Activated CD4-positive, alpha-beta T cell treated with anti-CD3 and anti-CD28 coated beads, Interleukin-2, amount 50 U/mL, for 1 hour (primary cell): ENCODE data around the gene DDX46.
"Not testable (repeated sequence)": the region's sequence is repeated elsewhere in the genome, so short reads cannot be mapped to it uniquely, and the experiment has no call there.

Experiments
- DNase-seq: peaks from one replicate; pipeline ENCODE4 v3.0.0-alpha.2; 2020

DDX46 gene

DNA sequence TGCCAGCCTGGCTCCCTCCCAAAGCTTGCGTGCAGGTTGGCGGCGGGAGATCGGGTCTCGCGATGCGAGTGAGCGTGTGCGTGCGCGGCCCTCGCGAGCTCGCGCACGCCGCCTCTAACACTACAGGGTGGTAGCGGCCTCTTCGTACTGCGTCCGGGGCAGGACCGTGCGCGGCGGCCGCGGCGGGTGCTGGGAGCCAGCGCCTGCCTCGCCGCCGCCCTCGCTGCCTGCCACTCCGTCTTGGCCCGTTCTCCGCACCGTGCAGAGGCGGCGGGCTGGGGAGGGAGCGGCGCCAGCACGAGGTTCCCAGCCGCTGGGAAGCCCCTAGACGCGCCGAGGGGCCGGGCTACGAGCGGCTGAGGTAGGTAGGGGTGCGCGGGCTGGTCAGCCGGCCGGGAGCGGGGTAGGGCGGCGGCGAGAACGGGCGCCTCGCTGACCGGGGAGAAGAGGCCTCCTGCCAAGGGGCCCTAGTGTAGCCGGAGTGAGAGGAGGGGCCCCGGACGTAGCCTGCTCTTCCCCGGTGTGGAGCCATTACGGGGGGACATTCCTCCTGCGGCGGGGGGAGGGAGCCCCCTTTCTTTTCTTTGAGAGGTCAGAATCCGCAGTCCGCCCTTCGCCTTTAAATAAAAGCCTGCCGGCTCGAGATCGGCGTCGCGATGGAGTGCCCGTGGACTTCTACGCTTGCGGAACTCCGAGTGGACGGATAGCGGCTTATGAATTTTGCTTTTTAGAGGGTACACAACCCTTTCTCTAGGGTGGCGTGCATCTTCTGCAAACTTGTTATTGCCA, 87.5 kb downstream of the DDX46 start, which contains the start of gene C5orf24:
Gene C5orf24, plus strand, starts transcription at position 117 of the 789 bp plus-strand sequence. CDS start 8,933 bp downstream, outside the sequence.
- peak; percentile 89 for DNase-seq

DNA sequence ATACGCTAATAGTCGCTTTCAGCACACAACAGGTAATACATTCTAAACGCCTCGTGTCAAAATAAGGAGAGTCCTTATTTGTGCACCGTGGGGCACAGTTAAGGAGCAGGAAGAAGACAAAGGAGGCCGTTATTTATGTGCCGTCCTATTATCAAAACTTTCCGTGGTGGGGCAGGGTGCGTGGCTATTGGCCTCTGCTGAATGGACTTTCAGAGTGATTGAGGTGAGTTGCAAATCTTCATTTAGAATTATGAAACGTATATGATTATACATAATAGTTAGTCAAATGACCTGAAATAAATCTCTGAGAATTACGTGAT, 88.0 kb downstream of the DDX46 start:
- peak; percentile 3 for DNase-seq

- DNase-seq = not testable (repeated sequence)
Measured at GRCh38 chr5:134849434-134849933, 90.9 kb downstream of the DDX46 start.

- no peak for DNase-seq
Measured at GRCh38 chr5:134851307-134851923, 92.8 kb downstream of the DDX46 start.

DNA sequence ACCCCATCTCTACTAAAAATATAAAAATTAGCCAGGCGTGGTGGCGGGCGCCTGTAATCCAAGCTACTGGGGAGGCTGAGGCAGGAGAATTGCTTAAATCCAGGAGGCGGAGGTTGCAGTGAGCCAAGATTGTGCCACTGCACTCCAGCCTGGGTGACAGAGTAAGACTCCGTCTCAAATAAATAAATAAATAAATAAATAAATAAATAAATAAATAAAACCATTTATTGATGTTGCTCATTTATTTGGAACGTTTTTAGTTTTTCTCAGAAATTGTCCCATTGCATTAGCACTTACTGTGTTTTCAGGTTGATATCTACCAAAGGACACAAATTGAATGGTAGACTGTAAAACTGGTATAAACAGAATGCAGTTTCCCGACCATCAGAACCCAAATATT, 97.9 kb downstream of the DDX46 start:
- not testable (repeated sequence) for DNase-seq

DNA sequence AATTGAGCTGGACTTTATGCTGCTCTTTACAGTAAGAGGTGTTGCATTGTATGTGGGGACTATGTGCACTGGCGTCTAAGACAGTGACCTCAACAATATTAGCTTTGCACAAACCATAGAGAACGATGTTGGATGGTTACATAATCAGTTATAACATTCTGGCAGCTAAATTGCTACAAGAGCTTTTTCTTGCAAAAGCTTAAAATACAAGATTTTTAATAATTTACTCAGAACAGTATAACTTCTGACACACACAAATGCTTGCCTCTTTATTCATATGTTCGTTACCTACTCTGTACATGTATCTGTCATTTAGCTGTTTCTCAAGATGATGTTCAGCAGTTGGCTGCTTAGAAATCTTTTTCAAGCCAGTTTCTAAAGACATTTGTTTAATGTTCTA, 98.8 kb downstream of the DDX46 start:
- DNase-seq = no peak

GRCh38 chr5:134864707-134865106, 106.1 kb downstream of the DDX46 start:
- DNase-seq = no peak

DNA sequence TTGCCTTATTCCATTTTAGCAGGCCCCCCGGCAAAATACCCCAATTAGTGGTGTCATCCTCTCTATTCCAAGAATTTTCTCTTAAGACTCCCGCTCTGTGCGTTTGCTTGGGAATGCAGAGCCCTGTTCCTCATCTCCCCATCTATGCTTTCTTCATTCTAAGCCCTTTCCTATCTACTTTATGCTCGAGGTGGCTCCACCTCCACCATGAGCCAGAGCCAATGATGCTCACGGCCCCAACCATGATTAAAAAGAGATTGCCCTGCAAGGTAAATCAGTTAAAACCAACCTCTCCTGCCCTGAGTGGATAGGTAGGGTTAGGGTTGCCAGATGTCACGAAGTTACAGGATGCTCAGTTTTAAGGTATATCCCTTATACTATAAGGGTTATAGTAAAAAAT, 114.9 kb downstream of the DDX46 start:
- DNase-seq = peak; percentile 8

GRCh38 chr5:134873987-134874830, 115.6 kb downstream of the DDX46 start, which contains the start of gene TXNDC15:
TXNDC15 (plus strand) TSS chr5:134874371; CDS start chr5:134874428, 57 bp downstream.
- peak; percentile 77 for DNase-seq

DNA sequence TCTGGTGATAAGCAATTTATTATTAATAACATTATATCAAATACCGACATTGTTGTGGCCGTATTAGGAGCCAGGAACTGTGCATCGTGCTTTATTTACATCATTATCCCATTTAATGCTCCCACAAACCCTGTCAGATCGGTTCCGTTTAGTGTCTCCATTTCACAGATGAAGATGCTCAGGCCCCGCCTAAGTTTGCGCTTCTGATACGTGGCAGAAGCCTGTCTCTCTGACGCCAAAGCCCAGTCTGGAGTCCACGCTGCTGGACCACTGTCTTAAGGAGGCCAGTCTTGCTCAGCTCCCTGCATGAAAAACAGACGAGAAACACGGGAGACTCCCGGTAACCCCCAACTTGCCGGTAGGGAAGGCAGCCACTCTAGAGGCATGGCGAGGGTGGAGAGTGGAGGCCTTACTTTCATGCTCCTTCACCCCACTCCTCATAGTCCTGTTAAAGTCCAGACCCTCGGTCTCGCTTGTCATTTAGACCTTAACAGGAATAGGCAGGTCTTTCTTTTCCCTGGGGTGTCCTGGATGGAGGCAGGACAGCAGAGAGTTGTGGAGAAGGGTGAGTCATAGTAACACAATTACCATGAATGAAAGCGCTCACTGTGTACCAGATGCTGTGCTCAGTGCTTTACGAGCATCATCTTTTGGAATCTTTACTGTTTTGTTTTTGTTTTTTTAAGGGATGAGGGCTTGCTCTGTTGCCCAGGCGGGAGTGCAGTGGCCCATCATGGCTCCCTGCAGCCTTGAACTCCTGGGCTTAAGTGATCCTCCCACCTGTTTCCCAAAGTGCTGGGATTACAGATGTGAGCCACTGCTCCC, 116.5 kb downstream of the DDX46 start:
- DNase-seq = peak; percentile 9

DNA sequence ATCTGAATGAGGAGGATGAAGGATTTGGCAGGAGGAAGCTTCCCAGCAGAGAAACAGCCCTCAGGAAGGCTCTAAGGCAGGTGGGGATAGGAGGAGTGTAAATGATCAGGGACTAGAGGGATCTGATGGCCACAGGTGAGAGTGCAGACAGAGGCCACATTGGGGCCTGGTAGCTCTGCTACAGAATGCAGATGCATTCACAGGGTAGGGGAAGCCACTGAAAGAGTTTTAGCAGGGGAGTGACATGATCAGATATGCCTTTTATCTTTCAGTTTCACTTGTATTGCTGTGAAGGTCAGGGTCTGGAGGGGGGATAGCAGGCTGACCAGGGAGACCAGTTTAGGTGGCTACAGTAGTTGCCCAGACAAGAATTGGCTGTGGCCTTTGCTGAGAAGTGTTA, 118.6 kb downstream of the DDX46 start:
- DNase-seq = no peak

GRCh38 chr5:134878403-134878802, 119.8 kb downstream of the DDX46 start:
- DNase-seq = no peak

DNA sequence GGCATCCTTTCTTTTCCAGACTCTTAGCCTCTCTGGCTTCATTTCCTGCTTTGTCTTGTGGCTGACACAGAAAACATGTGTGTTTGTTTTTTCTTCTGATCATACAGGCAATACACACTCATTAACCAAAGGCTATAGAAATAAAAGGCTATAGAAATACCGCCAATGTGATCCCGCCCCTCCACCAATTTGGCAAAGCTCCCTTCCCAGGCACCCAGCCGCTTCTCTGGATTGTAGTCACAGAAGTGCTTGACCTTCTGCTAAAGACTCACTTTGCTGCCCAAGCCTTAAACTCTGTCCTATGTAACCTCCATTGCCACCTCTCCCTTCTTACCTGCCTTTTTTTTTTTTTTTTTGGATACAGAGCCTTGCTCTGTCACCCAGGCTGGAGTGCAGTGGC, 120.9 kb downstream of the DDX46 start:
- DNase-seq = no peak
